Activated T-cell treated with anti-CD3 and anti-CD28 coated beads for 24 hours (primary cell): Measurements from ENCODE around the gene LAG3.

ENCODE experiments used
- DNase-seq: peaks from one replicate; pipeline ENCODE4 v3.0.0-alpha.2; 2020; ENCODE audit warnings: low read depth

LAG3 gene

GRCh38 chr12:6824085-6824775 is 51.9 kb downstream of the LAG3 start:
- no peak for DNase-seq

GRCh38 chr12:6824901-6825381 is 52.6 kb downstream of the LAG3 start:
- DNase-seq = no peak

GRCh38 chr12:6825398-6826124 is 53.2 kb downstream of the LAG3 start:
- peak; percentile 73 for DNase-seq

GRCh38 chr12:6826125-6826733 is 53.9 kb downstream of the LAG3 start:
- no peak for DNase-seq

DNA sequence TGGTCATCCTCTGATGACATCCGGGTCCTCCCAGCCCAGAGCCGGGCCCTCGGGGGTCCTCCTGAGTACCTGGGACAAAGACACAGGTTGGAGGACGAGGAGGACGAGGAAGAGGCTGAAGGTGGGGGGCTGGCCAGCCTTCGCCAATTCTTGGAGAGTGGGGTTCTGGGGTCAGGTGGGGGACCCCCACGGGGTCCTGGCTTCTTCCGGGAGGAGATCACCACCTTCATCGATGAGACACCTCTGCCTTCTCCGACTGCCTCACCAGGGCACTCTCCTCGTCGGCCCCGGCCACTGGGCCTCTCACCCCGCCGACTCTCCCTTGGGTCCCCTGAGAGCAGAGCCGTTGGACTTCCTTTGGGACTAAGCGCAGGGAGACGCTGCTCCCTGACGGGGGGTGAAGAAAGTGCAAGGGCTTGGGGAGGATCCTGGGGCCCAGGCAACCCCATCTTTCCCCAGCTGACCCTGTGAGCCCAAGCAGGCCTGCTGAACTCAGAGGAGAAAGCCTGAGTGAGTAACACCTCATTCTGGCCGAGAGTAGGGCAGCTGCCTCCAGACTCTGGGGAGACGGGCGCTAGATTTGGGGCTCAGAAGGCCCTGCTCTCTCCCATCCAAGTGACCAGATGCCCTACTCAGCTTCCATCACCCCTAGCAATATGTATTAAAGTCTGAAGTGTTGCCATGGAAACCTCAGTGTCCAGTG is 54.6 kb downstream of the LAG3 start:
- no peak for DNase-seq

DNA sequence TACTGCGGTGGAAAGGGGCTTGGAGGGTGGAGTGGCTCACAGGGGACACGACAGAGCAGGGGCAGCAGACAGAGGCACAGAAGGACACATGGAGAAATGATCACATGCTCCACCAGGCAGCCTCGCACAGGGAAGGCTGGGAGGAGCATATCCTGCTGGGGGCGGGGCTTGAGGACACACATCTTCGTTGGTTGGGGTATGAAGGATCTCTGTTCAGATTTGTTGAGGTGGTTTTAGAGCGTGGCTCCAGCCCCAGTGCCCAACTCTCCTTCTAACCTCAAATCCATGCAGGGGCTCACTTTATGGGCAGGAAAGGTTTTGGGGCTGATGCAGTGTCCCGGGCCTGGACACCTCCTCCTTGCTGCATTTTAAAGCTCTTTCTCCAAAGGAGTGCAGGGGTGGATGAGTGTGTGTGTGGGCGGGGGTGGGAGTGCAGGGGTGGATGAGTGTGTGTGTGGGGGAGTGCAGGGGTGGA is 55.2 kb downstream of the LAG3 start:
- no peak for DNase-seq
